Activated naive CD8-positive, alpha-beta T cell (primary cell): ENCODE results near the gene CCNO.

Experiments used
- H3K27ac Mint-ChIP-seq: one replicate; pipeline ENCODE4 v1.8.0; 2021; ENCODE audit warnings: mixed read lengths
- H3K27me3 Mint-ChIP-seq: one replicate; pipeline ENCODE4 v1.8.0; 2021; ENCODE audit warnings: mixed read lengths
- H3K36me3 Mint-ChIP-seq: one replicate; pipeline ENCODE4 v1.8.0; 2021; ENCODE audit warnings: mixed read lengths
- H3K4me1 Mint-ChIP-seq: one replicate; pipeline ENCODE4 v1.8.0; 2021; ENCODE audit warnings: low read depth, mixed read lengths
- H3K4me3 Mint-ChIP-seq: one replicate; pipeline ENCODE4 v1.8.0; 2021; ENCODE audit warnings: mild to moderate bottlenecking, mixed read lengths
- H3K9me3 Mint-ChIP-seq: one replicate; pipeline ENCODE4 v1.8.0; 2021; ENCODE audit warnings: low read depth, mixed read lengths

Gene CCNO

DNA sequence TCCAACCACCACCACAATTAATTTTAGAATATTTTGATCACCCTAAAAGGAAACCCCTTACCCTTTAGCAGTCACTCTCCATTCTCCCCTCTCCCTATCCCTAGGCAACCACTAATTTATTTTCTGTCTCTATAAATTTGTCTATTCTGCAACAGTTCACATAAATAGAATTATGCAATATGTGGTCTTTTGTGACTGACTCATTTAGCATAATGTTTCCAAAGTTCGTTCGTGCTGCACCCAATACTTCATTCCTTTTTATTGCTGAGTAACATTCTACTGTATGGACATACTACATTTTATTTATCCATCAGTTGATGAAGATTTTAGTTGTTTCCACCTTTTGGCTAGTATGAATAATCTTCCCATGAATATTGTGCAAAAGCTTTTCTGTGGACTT, 42.2 kb downstream of the CCNO start:
- no peaks in the 10 kb centered on the region for H3K9me3 Mint-ChIP-seq
- H3K27ac Mint-ChIP-seq, result no peak overlapping the region
- no peak overlapping the region for H3K4me3 Mint-ChIP-seq
- peaks cover 39% of the 10 kb centered on the region for H3K27me3 Mint-ChIP-seq
- H3K4me1 Mint-ChIP-seq, result no peaks in the 10 kb centered on the region
- H3K36me3 Mint-ChIP-seq, result no peaks in the 10 kb centered on the region

DNA sequence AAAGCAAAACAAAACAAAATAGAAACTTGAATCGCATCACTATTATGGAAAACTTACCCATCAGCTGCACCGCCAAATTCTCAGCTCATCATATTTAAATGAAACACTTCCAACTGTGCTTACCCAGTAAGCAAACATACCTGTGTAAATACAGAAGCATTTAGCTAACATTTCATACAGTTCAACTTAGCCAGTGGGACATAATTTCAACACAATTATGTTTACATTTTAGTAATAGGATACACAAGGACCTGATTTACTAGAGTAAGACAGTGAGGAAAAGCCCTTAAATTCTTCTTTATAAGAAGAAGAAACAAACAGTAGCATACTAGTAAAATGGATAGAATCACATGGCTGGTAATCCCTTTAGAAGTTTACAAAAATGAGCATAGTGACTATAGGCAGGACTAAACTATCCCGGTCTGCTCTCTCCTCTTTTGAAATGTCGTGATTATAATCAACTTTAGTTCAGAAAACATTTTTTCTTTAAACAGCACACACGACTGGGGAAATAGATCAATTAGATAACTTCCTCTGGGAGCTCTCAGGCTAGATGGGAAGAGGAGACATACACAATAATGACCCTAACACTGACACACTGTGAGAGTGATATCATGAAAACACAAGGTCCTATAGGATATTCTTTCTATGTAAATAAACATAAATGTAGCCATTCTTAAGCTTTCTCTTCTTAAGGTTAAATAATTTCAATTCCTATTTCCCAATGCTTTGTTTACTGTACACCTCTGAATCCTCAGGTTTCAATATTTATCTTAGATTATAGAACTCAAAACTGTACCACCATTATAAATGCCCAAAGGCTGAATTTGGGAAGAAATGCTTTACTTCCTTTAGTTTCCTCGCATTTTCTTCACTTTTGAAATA, 44.5 kb downstream of the CCNO start:
- no peaks in the 10 kb centered on the region for H3K4me1 Mint-ChIP-seq
- no peak overlapping the region for H3K27ac Mint-ChIP-seq
- no peaks in the 10 kb centered on the region for H3K9me3 Mint-ChIP-seq
- no peak overlapping the region for H3K4me3 Mint-ChIP-seq
- peaks cover 43% of the 10 kb centered on the region for H3K27me3 Mint-ChIP-seq
- H3K36me3 Mint-ChIP-seq, result no peaks in the 10 kb centered on the region

DNA sequence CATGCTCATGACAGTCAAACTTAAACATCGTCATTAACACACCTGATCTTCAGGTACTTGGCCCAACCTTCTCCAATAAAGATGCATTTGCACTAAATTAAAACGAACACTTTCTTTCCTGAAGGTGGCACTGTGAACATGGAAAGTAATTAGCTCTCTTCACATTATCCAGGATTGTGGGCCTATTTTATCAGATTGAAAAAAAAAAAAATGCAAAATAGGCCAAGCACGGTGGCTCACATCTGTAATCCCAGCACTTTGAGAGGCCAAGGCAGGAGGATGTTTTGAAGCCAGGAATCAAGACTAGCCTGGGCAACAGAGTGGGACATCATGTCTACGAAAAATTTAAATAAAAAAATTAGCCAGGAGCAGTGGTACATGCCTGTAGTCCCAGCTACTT, 46.0 kb downstream of the CCNO start:
- H3K27me3 Mint-ChIP-seq, result peaks cover 40% of the 10 kb centered on the region
- H3K27ac Mint-ChIP-seq, result no peak overlapping the region
- H3K4me1 Mint-ChIP-seq, result no peaks in the 10 kb centered on the region
- H3K36me3 Mint-ChIP-seq, result no peaks in the 10 kb centered on the region
- no peak overlapping the region for H3K4me3 Mint-ChIP-seq
- H3K9me3 Mint-ChIP-seq, result no peaks in the 10 kb centered on the region
